ENCODE data around the gene CBFA2T3. TPM values are rescaled to one million over a fixed set of nuclear protein-coding genes. Genes with fewer than 3 reads are reported as not detected.

The CBFA2T3 gene
- total RNA-seq, 1 donor from 2014 or later: 10.1 TPM

DNA sequence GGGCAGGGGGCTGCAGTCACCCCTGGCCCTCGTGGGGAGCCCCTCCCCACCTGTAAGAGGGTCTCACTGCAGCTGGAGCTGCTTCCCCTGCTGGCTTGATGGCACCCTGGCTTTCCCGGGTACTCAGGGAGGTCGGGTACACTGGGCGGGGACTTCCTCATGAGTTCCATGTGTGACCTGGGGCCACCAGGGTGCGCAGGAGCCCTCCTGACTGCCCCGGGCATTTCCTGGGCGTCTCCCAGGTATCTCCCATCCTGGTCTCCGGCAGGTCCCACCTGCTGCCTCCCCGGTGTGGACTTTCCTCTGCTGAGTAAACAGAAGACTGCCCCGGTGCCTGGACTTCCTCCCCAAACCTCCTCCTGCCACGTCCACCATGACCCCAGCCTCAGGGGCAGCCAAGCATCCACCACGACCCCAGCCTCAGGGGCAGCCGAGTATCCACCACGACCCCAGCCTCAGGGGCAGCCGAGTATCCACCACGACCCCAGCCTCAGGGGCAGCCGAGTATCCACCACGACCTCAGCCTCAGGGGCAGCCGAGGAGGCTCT is 40.9 kb downstream of the CBFA2T3 start:
- Mint-ChIP-seq H3K36me3 (no peaks in the 10 kb centered on the region), H3K27me3 (ENCODE audit: low read depth) (peaks cover 30% of the 10 kb centered on the region), H3K4me3 (no peak overlapping the region), H3K9me3 (no peaks in the 10 kb centered on the region), H3K4me1 (peaks cover 3% of the 10 kb centered on the region), H3K27ac (no peak overlapping the region)
- TF ChIP-seq, protein P1, sequence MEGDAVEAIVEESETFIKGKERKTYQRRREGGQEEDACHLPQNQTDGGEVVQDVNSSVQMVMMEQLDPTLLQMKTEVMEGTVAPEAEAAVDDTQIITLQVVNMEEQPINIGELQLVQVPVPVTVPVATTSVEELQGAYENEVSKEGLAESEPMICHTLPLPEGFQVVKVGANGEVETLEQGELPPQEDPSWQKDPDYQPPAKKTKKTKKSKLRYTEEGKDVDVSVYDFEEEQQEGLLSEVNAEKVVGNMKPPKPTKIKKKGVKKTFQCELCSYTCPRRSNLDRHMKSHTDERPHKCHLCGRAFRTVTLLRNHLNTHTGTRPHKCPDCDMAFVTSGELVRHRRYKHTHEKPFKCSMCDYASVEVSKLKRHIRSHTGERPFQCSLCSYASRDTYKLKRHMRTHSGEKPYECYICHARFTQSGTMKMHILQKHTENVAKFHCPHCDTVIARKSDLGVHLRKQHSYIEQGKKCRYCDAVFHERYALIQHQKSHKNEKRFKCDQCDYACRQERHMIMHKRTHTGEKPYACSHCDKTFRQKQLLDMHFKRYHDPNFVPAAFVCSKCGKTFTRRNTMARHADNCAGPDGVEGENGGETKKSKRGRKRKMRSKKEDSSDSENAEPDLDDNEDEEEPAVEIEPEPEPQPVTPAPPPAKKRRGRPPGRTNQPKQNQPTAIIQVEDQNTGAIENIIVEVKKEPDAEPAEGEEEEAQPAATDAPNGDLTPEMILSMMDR (IDR thresholded peaks at IDR 0.05; ENCODE audit: unreplicated experiment): no peak
- DNase-seq (ENCODE audit: low spot score in 2 of 2, unreplicated experiment in 2 of 2): no peak

- peaks cover 20% of the 10 kb centered on the region for H3K27me3 Mint-ChIP-seq (ENCODE audit: low read depth)
- H3K4me1 Mint-ChIP-seq: peaks cover 3% of the 10 kb centered on the region
- DNase-seq (ENCODE audit: low spot score in 2 of 2, unreplicated experiment in 2 of 2): no peak
- no peak overlapping the region for H3K27ac Mint-ChIP-seq
- H3K36me3 Mint-ChIP-seq: no peaks in the 10 kb centered on the region
- no peaks in the 10 kb centered on the region for H3K9me3 Mint-ChIP-seq
- H3K4me3 Mint-ChIP-seq: no peak overlapping the region
- TF ChIP-seq, protein P1 (IDR thresholded peaks at IDR 0.05; ENCODE audit: unreplicated experiment): no peak
These were observed 42.8 kb downstream of the CBFA2T3 start for GRCh38 chr16:88934066-88934667.

DNA sequence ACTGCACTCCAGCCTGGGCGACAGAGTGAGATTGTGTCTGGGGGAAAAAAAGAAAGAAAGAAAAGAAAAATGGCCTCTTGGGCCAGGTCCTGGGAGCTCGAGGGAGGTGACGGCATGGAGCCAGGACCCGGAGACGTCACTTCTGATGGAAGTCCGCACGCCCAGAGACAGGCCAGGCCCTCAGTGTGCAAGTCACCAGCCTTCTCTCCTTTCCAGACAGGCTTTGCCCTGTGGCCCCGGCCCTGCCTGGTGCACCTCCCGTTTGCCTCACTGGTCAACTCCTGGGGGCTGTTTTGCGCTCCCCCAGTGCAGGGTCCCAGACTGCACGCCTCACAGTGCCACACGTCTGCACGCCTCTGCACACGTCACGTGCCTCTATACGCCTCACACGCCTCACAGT is 44.1 kb downstream of the CBFA2T3 start:
- Mint-ChIP-seq H3K27me3 (ENCODE audit: low read depth) (peaks cover 11% of the 10 kb centered on the region), H3K36me3 (no peaks in the 10 kb centered on the region), H3K4me3 (no peak overlapping the region), H3K9me3 (no peaks in the 10 kb centered on the region), H3K27ac (no peak overlapping the region), H3K4me1 (no peaks in the 10 kb centered on the region)
- no peak for DNase-seq (ENCODE audit: low spot score in 2 of 2, unreplicated experiment in 2 of 2)
- TF ChIP-seq, protein P1 (IDR thresholded peaks at IDR 0.05; ENCODE audit: unreplicated experiment): no peak

DNA sequence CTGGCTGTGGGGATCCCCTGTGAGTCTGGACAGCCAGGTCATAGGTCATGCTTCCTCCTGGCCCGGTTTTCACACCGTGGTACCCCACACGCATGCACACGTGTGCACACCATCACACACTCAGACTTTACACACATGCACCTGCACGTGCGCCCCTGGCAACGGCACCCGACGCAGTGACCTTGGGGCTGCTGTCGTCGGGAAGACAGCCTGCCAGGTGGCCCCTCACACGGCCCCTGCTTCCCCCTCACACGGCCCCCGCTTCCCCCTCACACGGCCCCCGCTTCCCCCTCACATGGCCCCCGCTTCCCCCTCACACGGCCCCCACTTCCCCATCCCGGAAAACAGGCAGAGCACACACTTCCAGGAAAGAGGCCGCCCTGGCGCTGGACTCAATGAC is 45.1 kb downstream of the CBFA2T3 start:
- DNase-seq (ENCODE audit: low spot score in 2 of 2, unreplicated experiment in 2 of 2): no peak
- H3K4me1 Mint-ChIP-seq: no peaks in the 10 kb centered on the region
- TF ChIP-seq, protein P1 (IDR thresholded peaks at IDR 0.05; ENCODE audit: unreplicated experiment): no peak
- H3K27me3 Mint-ChIP-seq (ENCODE audit: low read depth): peaks cover 4% of the 10 kb centered on the region
- no peak overlapping the region for H3K4me3 Mint-ChIP-seq
- H3K36me3 Mint-ChIP-seq: no peaks in the 10 kb centered on the region
- H3K27ac Mint-ChIP-seq: no peak overlapping the region
- H3K9me3 Mint-ChIP-seq: no peaks in the 10 kb centered on the region

DNA sequence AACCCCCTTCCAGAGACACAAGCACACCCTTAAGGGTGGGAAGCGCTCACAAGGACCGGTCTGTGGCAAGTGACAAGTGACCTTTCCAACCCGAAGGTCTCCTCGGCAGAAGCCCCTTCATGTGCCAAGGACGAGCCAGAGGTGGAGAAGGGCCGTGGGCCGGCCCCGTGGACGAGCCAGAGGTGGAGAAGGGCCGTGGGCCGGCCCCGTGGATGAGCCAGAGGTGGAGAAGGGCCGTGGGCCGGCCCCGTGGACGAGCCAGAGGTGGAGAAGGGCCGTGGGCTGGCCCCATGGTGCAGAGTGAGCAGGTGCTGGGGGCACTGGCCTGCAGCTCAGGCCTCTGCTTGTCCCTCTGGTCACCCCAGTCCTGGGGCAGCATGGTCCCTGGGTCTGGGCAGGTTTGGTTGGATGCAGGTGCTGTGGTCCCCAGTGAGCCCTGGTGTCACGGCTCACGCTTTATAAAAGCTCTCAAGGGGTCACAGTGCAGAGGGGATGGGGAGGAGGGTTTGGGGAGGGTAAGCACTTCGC is 45.6 kb downstream of the CBFA2T3 start:
- H3K27ac Mint-ChIP-seq: no peak overlapping the region
- no peaks in the 10 kb centered on the region for H3K4me1 Mint-ChIP-seq

More for the DNA sequence above, 45.6 kb downstream of the CBFA2T3 start:
- no peaks in the 10 kb centered on the region for H3K36me3 Mint-ChIP-seq
- no peak overlapping the region for H3K4me3 Mint-ChIP-seq
- peaks cover 2% of the 10 kb centered on the region for H3K27me3 Mint-ChIP-seq (ENCODE audit: low read depth)
- no peak for DNase-seq (ENCODE audit: low spot score in 2 of 2, unreplicated experiment in 2 of 2)
- TF ChIP-seq, protein P1 (IDR thresholded peaks at IDR 0.05; ENCODE audit: unreplicated experiment): no peak
- H3K9me3 Mint-ChIP-seq: no peaks in the 10 kb centered on the region
